ENCODE data around the gene LRRC75A.
"Not testable (repeated sequence)": the region's sequence is repeated elsewhere in the genome, so short reads cannot be mapped to it uniquely, and the experiment has no call there.

The LRRC75A gene

GRCh38 chr17:16491703-16492612 is at the start of gene LRRC75A:
LRRC75A (minus strand) TSS chr17:16492193; CDS start chr17:16491990, 203 bp downstream.
- DNase-seq (ENCODE audit: low spot score) = peak; percentile 92
- TF ChIP-seq CTCF (IDR thresholded peaks at IDR 0.05; ENCODE audit: extremely low read depth, missing control alignments) = no peak

- no peak for TF ChIP-seq CTCF (IDR thresholded peaks at IDR 0.05; ENCODE audit: extremely low read depth, missing control alignments)
- no peak for DNase-seq (ENCODE audit: low spot score)
Measured at GRCh38 chr17:16537130-16537458, 45.1 kb upstream of the LRRC75A start.

- no peak for DNase-seq (ENCODE audit: low spot score)
Measured at GRCh38 chr17:16534236-16534635, 42.2 kb upstream of the LRRC75A start.

GRCh38 chr17:16529906-16530305 is 37.9 kb upstream of the LRRC75A start:
- no peak for TF ChIP-seq CTCF (IDR thresholded peaks at IDR 0.05; ENCODE audit: extremely low read depth, missing control alignments)
- DNase-seq (ENCODE audit: low spot score) = no peak

More at GRCh38 chr17:16534236-16534635, 42.2 kb upstream of the LRRC75A start:
- TF ChIP-seq CTCF (IDR thresholded peaks at IDR 0.05; ENCODE audit: extremely low read depth, missing control alignments) = no peak

- no peak for TF ChIP-seq CTCF (IDR thresholded peaks at IDR 0.05; ENCODE audit: extremely low read depth, missing control alignments)
- no peak for DNase-seq (ENCODE audit: low spot score)
Measured at GRCh38 chr17:16527298-16527697, 35.3 kb upstream of the LRRC75A start.

- DNase-seq (ENCODE audit: low spot score) = not testable (repeated sequence)
Measured at GRCh38 chr17:16525556-16525955, 33.6 kb upstream of the LRRC75A start.

GRCh38 chr17:16521070-16521727 is 29.2 kb upstream of the LRRC75A start:
- DNase-seq (ENCODE audit: low spot score) = peak; percentile 83
- peak; percentile 74 for TF ChIP-seq CTCF (IDR thresholded peaks at IDR 0.05; ENCODE audit: extremely low read depth, missing control alignments)

All from GM20000 (cell line).